Endothelial cell of umbilical vein (primary cell): ENCODE measurements around the gene ZNF587B. TPM values are rescaled to one million over a fixed set of nuclear protein-coding genes. Genes with fewer than 3 reads are reported as not detected.

Source experiments
- BruUV-seq: library from RNA; stranded (reverse); fragments of 400-500 nt; replicated peaks from 2 replicates; lab custom pipeline; 2021; lab: Mats Ljungman, UMichigan
- CTCF ChIA-PET: fragments of 300-600, 350-600 bp; sonication (Branson Sonifier 250); formaldehyde crosslinking; loops from one replicate; lab custom pipeline; 2021; ENCODE audit warnings: antibody characterized with exemption, inconsistent platforms; lab: Charles Lee
- POLR2A ChIA-PET: fragments of 300-600, 350-600 bp; sonication (Branson Sonifier 250); formaldehyde crosslinking; loops from one replicate; lab custom pipeline; 2021; ENCODE audit warnings: antibody characterized with exemption, inconsistent platforms; lab: Charles Lee
- DNase-seq: peaks from one replicate; pipeline ENCODE4 v3.0.0-alpha.2; 2011; ENCODE audit warnings: low read depth, low spot score
- FAIRE-seq: peaks from 2 replicates; lab custom pipeline; 2011; peaks lifted over from hg19 to GRCh38; lab: Jason Lieb, UNC
- H2AFZ ChIP-seq: 2 replicates; pipeline ENCODE4 v1.6.0; 2012; ENCODE audit warnings: low read depth, low read length, control low read depth, inconsistent platforms
- H3K27ac ChIP-seq: 2 replicates; pipeline ENCODE4 v1.5.1; 2011; ENCODE audit warnings: low read depth, mild to moderate bottlenecking, control low read depth, low read length, moderate library complexity; ENCODE audit not compliant: insufficient read depth
- H3K27me3 ChIP-seq, 2 experiments: 2 replicates each; pipeline versions ENCODE4 v1.6.0 to v1.6.1; 2011; ENCODE audit warnings: low read length in 2 of 2, mixed read lengths in 1 of 2; ENCODE audit not compliant: control insufficient read depth in 2 of 2, insufficient read depth in 2 of 2
- H3K36me3 ChIP-seq, 2 experiments: 2 replicates in 1 of 2; 3 replicates in 1 of 2; pipeline ENCODE4 v1.5.1; 2011; ENCODE audit warnings: low read length in 2 of 2, mild to moderate bottlenecking in 1 of 2, moderate library complexity in 1 of 2; ENCODE audit not compliant: control insufficient read depth in 2 of 2, insufficient read depth in 2 of 2; ENCODE audit errors: extremely low read depth in 1 of 2
- H3K4me1 ChIP-seq: 3 replicates; pipeline ENCODE4 v1.5.1; 2011; ENCODE audit warnings: mild to moderate bottlenecking, low read length; ENCODE audit not compliant: control insufficient read depth, insufficient read depth; ENCODE audit errors: extremely low read depth
- H3K4me2 ChIP-seq: 2 replicates; pipeline ENCODE4 v1.6.1; 2011; ENCODE audit warnings: low read length, control low read depth, mixed read lengths; ENCODE audit not compliant: insufficient read depth
- H3K4me3 ChIP-seq, 3 experiments: fragments of 200-600 bp in 1 of 3; sonication (generic), shearing (Covaris generic) in 1 of 3; replicated peaks in 1 of 3; 2 replicates each; pipeline ENCODE4 v1.5.1; 2011 to 2016; ENCODE audit warnings: control low read depth in 3 of 3, low read length in 3 of 3, mild to moderate bottlenecking in 2 of 3, inconsistent platforms in 1 of 3, low read depth in 1 of 3, moderate library complexity in 1 of 3; ENCODE audit not compliant: insufficient read depth in 1 of 3
- H3K79me2 ChIP-seq: 2 replicates; pipeline ENCODE4 v1.6.0; 2012; ENCODE audit warnings: low read length, inconsistent platforms; ENCODE audit not compliant: control insufficient read depth, insufficient read depth
- H3K9ac ChIP-seq: replicated peaks from 2 replicates; pipeline ENCODE3; 2011; ENCODE audit warnings: low read length, control low read depth; ENCODE audit not compliant: insufficient read depth; ENCODE audit errors: extremely low read depth
- H3K9me1 ChIP-seq: replicated peaks from 3 replicates; pipeline ENCODE4 v1.6.0; 2011; ENCODE audit warnings: mild to moderate bottlenecking, low read length; ENCODE audit not compliant: control insufficient read depth, insufficient read depth; ENCODE audit errors: extremely low read depth
- H3K9me3 ChIP-seq: replicated peaks from 2 replicates; pipeline ENCODE4 v1.5.1; 2012; ENCODE audit warnings: low read length, inconsistent platforms; ENCODE audit not compliant: control insufficient read depth, insufficient read depth
- H4K20me1 ChIP-seq: replicated peaks from 2 replicates; pipeline ENCODE3; 2011; ENCODE audit warnings: mild to moderate bottlenecking, low read length; ENCODE audit not compliant: control insufficient read depth, insufficient read depth; ENCODE audit errors: extremely low read depth
- CTCF ChIP-seq, 2 donors: IDR thresholded peaks; 1 replicate in 1 of 2; 2 replicates in 1 of 2; pipeline ENCODE4 v1.5.1; 2011; ENCODE audit warnings: low read length in 2 of 2, mild to moderate bottlenecking in 2 of 2, moderate library complexity in 2 of 2, control low read depth in 1 of 2, inconsistent platforms in 1 of 2, low read depth in 1 of 2; ENCODE audit not compliant: insufficient read depth in 1 of 2; ENCODE audit errors: extremely low read depth in 1 of 2
- EZH2 ChIP-seq: IDR thresholded peaks from 2 replicates; pipeline ENCODE4 v1.6.1; 2012; ENCODE audit warnings: borderline replicate concordance, low read depth, mild to moderate bottlenecking, moderate library complexity, low read length, inconsistent platforms; ENCODE audit not compliant: severe bottlenecking
- FOS ChIP-seq: IDR thresholded peaks from 2 replicates; pipeline ENCODE4 v1.6.1; 2011; ENCODE audit warnings: mild to moderate bottlenecking, low read length, moderate library complexity, borderline replicate concordance; ENCODE audit not compliant: insufficient read depth
- GATA2 ChIP-seq: IDR thresholded peaks from 2 replicates; pipeline ENCODE4 v1.7.0; 2011; ENCODE audit warnings: low read depth, mild to moderate bottlenecking, moderate library complexity, mixed read lengths, low read length; ENCODE audit not compliant: insufficient read length, insufficient read depth
- JUN ChIP-seq: IDR thresholded peaks from 2 replicates; pipeline ENCODE4 v1.6.1; 2011; ENCODE audit warnings: borderline replicate concordance, low read depth; ENCODE audit not compliant: insufficient read length, insufficient read depth
- MAX ChIP-seq: IDR thresholded peaks from 2 replicates; pipeline ENCODE4 v1.6.1; 2011; ENCODE audit not compliant: insufficient read depth, insufficient read length
- MYC ChIP-seq: IDR thresholded peaks from one replicate; pipeline ENCODE4 v1.6.1; 2011; ENCODE audit warnings: mild to moderate bottlenecking, low read depth, low read length
- POLR2A ChIP-seq: IDR thresholded peaks from 2 replicates; pipeline ENCODE4 v1.6.1; 2012; ENCODE audit warnings: low read depth, mild to moderate bottlenecking, control low read depth, low read length
- POLR2AphosphoS5 ChIP-seq: IDR thresholded peaks from 2 replicates; pipeline ENCODE4 v1.6.1; 2012; ENCODE audit warnings: low read depth, mild to moderate bottlenecking, control low read depth, low read length, moderate library complexity; ENCODE audit not compliant: insufficient read depth
- dilution Hi-C: fragments of 300-500 bp; cut with MboI; formaldehyde crosslinking; loops from one replicate; pipeline ENCODE4 v1.15.0; 2019; ENCODE audit warnings: low sequenced_read_pairs; ENCODE audit not compliant: extremely low pct_ligation_motif_present
- intact Hi-C: fragments of 100-400 bp; cut with micrococcal nuclease; formaldehyde crosslinking; loops from one replicate; pipeline ENCODE4 v1.10.0; 2022
- polyA plus RNA-seq, 4 experiments: library from polyadenylated mRNA; depleted of rRNA in 3 of 4; stranded (reverse) in 3 of 4; unstranded in 1 of 4; fragments of >200 nt; gene quantifications; 2 replicates each; pipeline versions ENCODE4 v1.2.1 to v1.2.3, GENCODE V29; 2011 to 2012; ENCODE audit warnings: missing spikeins in 1 of 4
- total RNA-seq: library from RNA; stranded (reverse); gene quantifications from 2 replicates; pipeline ENCODE4 v1.2.3, GENCODE V29; 2021

ZNF587B gene
- total and polyA plus RNA-seq, 2 donors (not counting 3 experiments of a cell fraction or from before 2014, with no cell fraction given) = 3.2 to 16.3 TPM

DNA sequence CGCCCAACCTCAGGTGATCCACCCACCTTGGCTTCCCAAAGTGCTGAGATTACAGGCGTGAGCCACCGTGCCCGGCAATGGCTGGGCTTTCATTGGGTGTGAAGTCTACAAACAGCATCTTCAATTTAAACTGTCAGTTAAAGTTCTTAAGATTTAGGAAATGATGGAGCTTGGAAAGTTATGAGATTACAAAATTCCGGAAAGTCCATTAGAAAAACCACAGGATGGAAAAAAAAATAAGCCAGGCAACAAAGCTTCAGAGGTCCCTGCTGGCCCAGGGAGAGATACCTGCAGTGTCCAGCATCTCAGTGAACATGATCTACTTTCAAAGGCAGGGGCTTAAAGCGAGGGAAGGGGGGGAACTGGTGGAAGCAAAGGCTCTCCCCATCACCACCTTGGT lies 4.6 kb upstream of the ZNF587B start:
- intact Hi-C loops = no loop called here

More for the DNA sequence above, 4.6 kb upstream of the ZNF587B start:
- dilution Hi-C loops = no loop called here
- Histone ChIP-seq H3K27ac (no peak overlapping the region), H3K79me2 (peaks cover 75% of the 10 kb centered on the region), H3K9me3 (no peaks in the 10 kb centered on the region), H3K4me3 (no peak overlapping the region), H3K4me2 (no peak overlapping the region), H3K9me1 (no peaks in the 10 kb centered on the region), H3K9ac (no peak overlapping the region), H3K36me3 (no peaks in the 10 kb centered on the region), H4K20me1 (no peaks in the 10 kb centered on the region), H3K4me1 (peaks cover 6% of the 10 kb centered on the region), H2AFZ (no peak overlapping the region), H3K27me3 (no peaks in the 10 kb centered on the region)
- DNase-seq (no peak), FAIRE-seq (no peak)
- BruUV-seq = no TSS peak
- POLR2A ChIA-PET = no interaction called here
- TF ChIP-seq MYC = no peak
- TF ChIP-seq FOS = no peak
- no peak for TF ChIP-seq CTCF (IDR thresholded peaks at IDR 0.05; ENCODE audit: extremely low read depth in 1 of 2, insufficient read depth in 1 of 2, low read depth in 1 of 2, low read length in 2 of 2)
- TF ChIP-seq JUN = no peak
- TF ChIP-seq EZH2 = no peak
- no peak for TF ChIP-seq POLR2A
- TF ChIP-seq GATA2 = no peak
- no peak for TF ChIP-seq POLR2AphosphoS5
- TF ChIP-seq MAX = no peak
- CTCF ChIA-PET = interaction anchor here (0.7 kb wide), 1 partner anchor 25 kb away, joined by 3 read pairs; no protein-coding TSS in a partner anchor
